ENCODE data around the gene PPP3CA. TPM values are rescaled to one million over a fixed set of nuclear protein-coding genes. Genes with fewer than 3 reads are reported as not detected.

Gene PPP3CA
- total RNA-seq, 2 experiments from 2014 or later = 14.3 to 14.6 TPM

- intact Hi-C loops (cut with micrococcal nuclease) = no loop called here
- H3K9me3 Mint-ChIP-seq = no peaks in the 10 kb centered on the region
- no peak for DNase-seq
- ChIA-PET POLR2A (no interaction called here), CTCF (no interaction called here)
- H3K27me3 Mint-ChIP-seq = no peaks in the 10 kb centered on the region
- no peaks in the 10 kb centered on the region for H3K4me1 Mint-ChIP-seq (ENCODE audit: low read depth)
- no peak overlapping the region for H3K4me3 Mint-ChIP-seq
- peaks cover 4% of the 10 kb centered on the region for H3K36me3 Mint-ChIP-seq
- H3K27ac Mint-ChIP-seq = no peak overlapping the region
Observed at GRCh38 chr4:101065935-101066485, 281.3 kb downstream of the PPP3CA start.

- no peaks in the 10 kb centered on the region for H3K27me3 Mint-ChIP-seq
- intact Hi-C loops (cut with micrococcal nuclease) = no loop called here
- no peaks in the 10 kb centered on the region for H3K4me1 Mint-ChIP-seq (ENCODE audit: low read depth)
- no peak for DNase-seq
- no peaks in the 10 kb centered on the region for H3K9me3 Mint-ChIP-seq
- H3K36me3 Mint-ChIP-seq = peaks cover 4% of the 10 kb centered on the region
- H3K27ac Mint-ChIP-seq = no peak overlapping the region
- ChIA-PET POLR2A (no interaction called here), CTCF (no interaction called here)
- H3K4me3 Mint-ChIP-seq = no peak overlapping the region
Observed at GRCh38 chr4:101065346-101065745, 282.0 kb downstream of the PPP3CA start.

- H3K36me3 Mint-ChIP-seq = peaks cover 8% of the 10 kb centered on the region
- ChIA-PET POLR2A (no interaction called here), CTCF (no interaction called here)
- no peaks in the 10 kb centered on the region for H3K27me3 Mint-ChIP-seq
- intact Hi-C loops (cut with micrococcal nuclease) = no loop called here
- H3K4me1 Mint-ChIP-seq (ENCODE audit: low read depth) = no peaks in the 10 kb centered on the region
- no peak for DNase-seq
- no peak overlapping the region for H3K27ac Mint-ChIP-seq
- H3K4me3 Mint-ChIP-seq = no peak overlapping the region
- no peaks in the 10 kb centered on the region for H3K9me3 Mint-ChIP-seq
Observed at GRCh38 chr4:101064541-101065180, 282.7 kb downstream of the PPP3CA start.

GRCh38 chr4:101055392-101055791 lies 291.9 kb downstream of the PPP3CA start:
- intact Hi-C loops (cut with micrococcal nuclease) = no loop called here
- H3K4me3 Mint-ChIP-seq = no peak overlapping the region
- no peak overlapping the region for H3K27ac Mint-ChIP-seq
- H3K36me3 Mint-ChIP-seq = peaks cover 5% of the 10 kb centered on the region
- no peak for DNase-seq
- H3K9me3 Mint-ChIP-seq = no peaks in the 10 kb centered on the region
- peaks cover 6% of the 10 kb centered on the region for H3K4me1 Mint-ChIP-seq (ENCODE audit: low read depth)
- CTCF ChIA-PET = no interaction called here
- POLR2A ChIA-PET = no interaction called here
- no peaks in the 10 kb centered on the region for H3K27me3 Mint-ChIP-seq

GRCh38 chr4:101050837-101051205 lies 296.5 kb downstream of the PPP3CA start:
- DNase-seq = no peak
- Mint-ChIP-seq H3K27me3 (no peaks in the 10 kb centered on the region), H3K36me3 (peaks cover 3% of the 10 kb centered on the region), H3K9me3 (no peaks in the 10 kb centered on the region), H3K27ac (no peak overlapping the region), H3K4me3 (no peak overlapping the region), H3K4me1 (ENCODE audit: low read depth) (peaks cover 18% of the 10 kb centered on the region)
- intact Hi-C loops (cut with micrococcal nuclease) = loop anchor here (1.0 to 5.0 kb wide), 2 partner anchors 12 to 51 kb away; no protein-coding TSS in a partner anchor
- ChIA-PET POLR2A (interaction anchor here (1.0 kb wide), 1 partner anchor 30 kb away, joined by 3 read pairs; no protein-coding TSS in a partner anchor), CTCF (interaction anchor here (0.9 to 1.1 kb wide), 2 partner anchors 10 to 31 kb away, joined by 3 to 4 read pairs; no protein-coding TSS in a partner anchor)

- Mint-ChIP-seq H3K27ac (no peak overlapping the region), H3K4me3 (no peak overlapping the region), H3K9me3 (no peaks in the 10 kb centered on the region), H3K4me1 (ENCODE audit: low read depth) (peaks cover 18% of the 10 kb centered on the region), H3K27me3 (no peaks in the 10 kb centered on the region), H3K36me3 (peaks cover 3% of the 10 kb centered on the region)
- ChIA-PET CTCF (interaction anchor here (0.9 to 1.1 kb wide), 2 partner anchors 10 to 31 kb away, joined by 3 to 4 read pairs; no protein-coding TSS in a partner anchor), POLR2A (no interaction called here)
- intact Hi-C loops (cut with micrococcal nuclease) = loop anchor here (1.0 to 5.0 kb wide), 2 partner anchors 11 to 52 kb away; no protein-coding TSS in a partner anchor
- no peak for DNase-seq
Observed at GRCh38 chr4:101050088-101050836, 297.1 kb downstream of the PPP3CA start.

- Mint-ChIP-seq H3K27me3 (no peaks in the 10 kb centered on the region), H3K9me3 (no peaks in the 10 kb centered on the region), H3K36me3 (peaks cover 3% of the 10 kb centered on the region), H3K4me1 (ENCODE audit: low read depth) (peaks cover 18% of the 10 kb centered on the region), H3K27ac (no peak overlapping the region), H3K4me3 (no peak overlapping the region)
- ChIA-PET POLR2A (no interaction called here), CTCF (no interaction called here)
- intact Hi-C loops (cut with micrococcal nuclease) = loop anchor here (1.0 to 5.0 kb wide), 2 partner anchors 10 to 53 kb away; no protein-coding TSS in a partner anchor
- no peak for DNase-seq
Observed at GRCh38 chr4:101049549-101050001, 297.8 kb downstream of the PPP3CA start.

- no peaks in the 10 kb centered on the region for H3K9me3 Mint-ChIP-seq
- DNase-seq = no peak
- H3K4me1 Mint-ChIP-seq (ENCODE audit: low read depth) = peaks cover 15% of the 10 kb centered on the region
- ChIA-PET CTCF (no interaction called here), POLR2A (interaction anchor here (0.5 kb wide), 1 partner anchor 25 kb away, joined by 6 read pairs; no protein-coding TSS in a partner anchor)
- H3K27ac Mint-ChIP-seq = no peak overlapping the region
- H3K36me3 Mint-ChIP-seq = peaks cover 3% of the 10 kb centered on the region
- no peak overlapping the region for H3K4me3 Mint-ChIP-seq
- intact Hi-C loops (cut with micrococcal nuclease) = no loop called here
- H3K27me3 Mint-ChIP-seq = no peaks in the 10 kb centered on the region
Observed at GRCh38 chr4:101044766-101045165, 302.6 kb downstream of the PPP3CA start.

- Mint-ChIP-seq H3K4me1 (ENCODE audit: low read depth) (peaks cover 23% of the 10 kb centered on the region), H3K9me3 (no peaks in the 10 kb centered on the region), H3K27ac (no peak overlapping the region), H3K4me3 (no peak overlapping the region), H3K36me3 (peaks cover 1% of the 10 kb centered on the region), H3K27me3 (no peaks in the 10 kb centered on the region)
- ChIA-PET POLR2A (no interaction called here), CTCF (no interaction called here)
- intact Hi-C loops (cut with micrococcal nuclease) = no loop called here
- no peak for DNase-seq
Observed at GRCh38 chr4:101042847-101043246, 304.5 kb downstream of the PPP3CA start.

GRCh38 chr4:101040776-101041175 lies 306.6 kb downstream of the PPP3CA start:
- CTCF ChIA-PET = interaction anchor here (0.6 kb wide), 1 partner anchor 10 kb away, joined by 3 read pairs; no protein-coding TSS in a partner anchor
- Mint-ChIP-seq H3K36me3 (peaks cover 2% of the 10 kb centered on the region), H3K9me3 (no peaks in the 10 kb centered on the region), H3K4me3 (no peak overlapping the region), H3K27ac (no peak overlapping the region), H3K27me3 (no peaks in the 10 kb centered on the region), H3K4me1 (ENCODE audit: low read depth) (peaks cover 27% of the 10 kb centered on the region)
- DNase-seq = no peak
- POLR2A ChIA-PET = no interaction called here
- intact Hi-C loops (cut with micrococcal nuclease) = no loop called here

- DNase-seq = peak; percentile 83
- H3K9me3 Mint-ChIP-seq = no peaks in the 10 kb centered on the region
- H3K36me3 Mint-ChIP-seq = peaks cover 2% of the 10 kb centered on the region
- CTCF ChIA-PET = interaction anchor here (0.6 kb wide), 1 partner anchor 1305 kb away, joined by 3 read pairs; no protein-coding TSS in a partner anchor
- H3K27ac Mint-ChIP-seq = peak overlapping the region; percentile 64
- no peaks in the 10 kb centered on the region for H3K27me3 Mint-ChIP-seq
- intact Hi-C loops (cut with micrococcal nuclease) = loop anchor here (1.0 to 5.0 kb wide), 10 partner anchors 11 to 470 kb away; partner anchors contain the start of gene PPP3CA
- POLR2A ChIA-PET = no interaction called here
- peaks cover 27% of the 10 kb centered on the region for H3K4me1 Mint-ChIP-seq (ENCODE audit: low read depth)
- no peak overlapping the region for H3K4me3 Mint-ChIP-seq
Observed at GRCh38 chr4:101039367-101039766, 308.0 kb downstream of the PPP3CA start.

GRCh38 chr4:101037938-101038413 lies 309.4 kb downstream of the PPP3CA start:
- Mint-ChIP-seq H3K4me3 (no peak overlapping the region), H3K27ac (peak overlapping the region; percentile 52), H3K9me3 (no peaks in the 10 kb centered on the region), H3K27me3 (no peaks in the 10 kb centered on the region), H3K4me1 (ENCODE audit: low read depth) (peaks cover 27% of the 10 kb centered on the region), H3K36me3 (peaks cover 2% of the 10 kb centered on the region)
- peak; percentile 44 for DNase-seq
- ChIA-PET CTCF (interaction anchor here (0.7 kb wide), 1 partner anchor 942 kb away, joined by 4 read pairs; no protein-coding TSS in a partner anchor), POLR2A (no interaction called here)
- intact Hi-C loops (cut with micrococcal nuclease) = loop anchor here (2.0 to 5.0 kb wide), 2 partner anchors 141 to 215 kb away; no protein-coding TSS in a partner anchor

Measured in activated CD4-positive, alpha-beta memory T cell treated with anti-CD3 and anti-CD28 coated beads for 36 hours (primary cell).